GM23338 (cell line): ENCODE data around the gene TNFSF13B. TPM values are rescaled to one million over a fixed set of nuclear protein-coding genes. Genes with fewer than 3 reads are reported as not detected.

ENCODE experiments used
- ATAC-seq: fragments of 200-7000 bp; cut with Tn5 transposase; 3 replicates; pipeline ENCODE4 v1.9.1; 2020
- DNase-seq: peaks from one replicate; pipeline ENCODE4 v3.0.0-alpha.2; 2015; ENCODE audit warnings: low spot score
- H2AFZ ChIP-seq: fragments of 200-600 bp; sonication (generic); 2 replicates; pipeline ENCODE4 v1.8.0; 2016; ENCODE audit warnings: antibody characterized with exemption, mild to moderate bottlenecking, moderate library complexity
- H3F3A ChIP-seq: fragments of 200-600 bp; sonication (generic); replicated peaks from 2 replicates; pipeline ENCODE4 v1.8.0; 2017; ENCODE audit warnings: antibody characterized with exemption, mixed run types, low read depth
- H3K27ac ChIP-seq: fragments of 200-600 bp; sonication (generic); 2 replicates; pipeline ENCODE4 v1.6.1; 2016; ENCODE audit warnings: low read depth
- H3K27me3 ChIP-seq: fragments of 200-600 bp; sonication (generic); 2 replicates; pipeline ENCODE4 v1.8.0; 2016; ENCODE audit warnings: mild to moderate bottlenecking, mixed run types, moderate library complexity; ENCODE audit not compliant: insufficient read depth
- H3K36me3 ChIP-seq: fragments of 200-600 bp; sonication (generic); 2 replicates; pipeline ENCODE4 v1.8.0; 2016; ENCODE audit warnings: mild to moderate bottlenecking; ENCODE audit not compliant: insufficient read depth
- H3K4me1 ChIP-seq: fragments of 200-600 bp; sonication (generic); 2 replicates; pipeline ENCODE4 v1.8.0; 2016; ENCODE audit warnings: mild to moderate bottlenecking, moderate library complexity; ENCODE audit not compliant: insufficient read depth
- H3K4me2 ChIP-seq: fragments of 200-600 bp; sonication (generic); 2 replicates; pipeline ENCODE4 v1.7.1; 2017; ENCODE audit warnings: mixed run types
- H3K4me3 ChIP-seq: fragments of 200-600 bp; sonication (generic); 2 replicates; pipeline ENCODE4 v1.6.1; 2016; ENCODE audit warnings: mixed run types
- H3K79me2 ChIP-seq: fragments of 200-600 bp; sonication (generic); replicated peaks from 2 replicates; pipeline ENCODE4 v1.8.0; 2017; ENCODE audit warnings: mild to moderate bottlenecking; ENCODE audit not compliant: insufficient read depth
- H3K9me2 ChIP-seq: fragments of 200-600 bp; sonication (generic); 2 replicates; pipeline ENCODE4 v1.8.0; 2017; ENCODE audit not compliant: insufficient read depth
- H4K20me1 ChIP-seq: fragments of 200-600 bp; sonication (generic); replicated peaks from 2 replicates; pipeline ENCODE4 v1.8.0; 2017; ENCODE audit warnings: mild to moderate bottlenecking; ENCODE audit not compliant: insufficient read depth
- H3K27ac Mint-ChIP-seq: 2 replicates; pipeline ENCODE4 v1.8.0; 2020; ENCODE audit warnings: inconsistent platforms, mild to moderate bottlenecking, moderate library complexity, mixed read lengths
- H3K27me3 Mint-ChIP-seq: 3 replicates; pipeline ENCODE4 v1.8.0; 2022; ENCODE audit warnings: low read depth, mild to moderate bottlenecking, moderate library complexity, mixed read lengths, inconsistent platforms; ENCODE audit not compliant: insufficient read depth, poor library complexity
- H3K36me3 Mint-ChIP-seq: 3 replicates; pipeline ENCODE4 v1.8.0; 2021; ENCODE audit warnings: low read depth, mild to moderate bottlenecking, inconsistent platforms, moderate library complexity, mixed read lengths
- H3K4me1 Mint-ChIP-seq: 3 replicates; pipeline ENCODE4 v1.8.0; 2020; ENCODE audit warnings: mild to moderate bottlenecking, inconsistent platforms, mixed read lengths
- H3K4me3 Mint-ChIP-seq: 3 replicates; pipeline ENCODE4 v1.8.0; 2021; ENCODE audit warnings: moderate library complexity, mild to moderate bottlenecking, inconsistent platforms, mixed read lengths
- H3K9me3 Mint-ChIP-seq: 3 replicates; pipeline ENCODE4 v1.8.0; 2020; ENCODE audit warnings: moderate library complexity, mild to moderate bottlenecking, inconsistent platforms, mixed read lengths
- CREB1 ChIP-seq: fragments of 250-450 bp; sonication (Bioruptor Pico); IDR thresholded peaks from 2 replicates; pipeline ENCODE4 v1.5.0; 2020; ENCODE audit warnings: low read depth, mild to moderate bottlenecking, moderate library complexity
- CTCF ChIP-seq, 2 experiments: fragments of 200-600 bp in 1 of 2; sonication (generic) in 1 of 2; conservative IDR thresholded peaks; 2 replicates each; pipeline versions ENCODE4 v1.5.1 to v1.6.1; 2016 to 2017; ENCODE audit warnings: antibody characterized with exemption in 2 of 2, low read depth in 2 of 2, mild to moderate bottlenecking in 2 of 2, moderate library complexity in 1 of 2
- ETS1 ChIP-seq: IDR thresholded peaks from 2 replicates; pipeline ENCODE4 v1.6.1; 2016; ENCODE audit warnings: antibody characterized with exemption
- EZH2 ChIP-seq: fragments of 200-600 bp; sonication (generic); IDR thresholded peaks from one replicate; pipeline ENCODE4 v1.8.0; 2017; ENCODE audit warnings: antibody characterized with exemption, mild to moderate bottlenecking, low read depth; ENCODE audit not compliant: unreplicated experiment
- EZH2phosphoT487 ChIP-seq: fragments of 200-600 bp; sonication (generic); IDR thresholded peaks from one replicate; pipeline ENCODE4 v1.8.1; 2018; ENCODE audit warnings: antibody characterized with exemption; ENCODE audit not compliant: unreplicated experiment
- JUNB ChIP-seq: IDR thresholded peaks from one replicate; pipeline ENCODE4 v1.6.1; 2016; ENCODE audit warnings: antibody characterized with exemption; ENCODE audit not compliant: unreplicated experiment
- NANOG ChIP-seq: IDR thresholded peaks from 2 replicates; pipeline ENCODE4 v1.6.1; 2016; ENCODE audit warnings: antibody characterized with exemption, borderline replicate concordance
- POLR2AphosphoS5 ChIP-seq: IDR thresholded peaks from 2 replicates; pipeline ENCODE4 v1.6.1; 2016; ENCODE audit warnings: antibody characterized with exemption, low read depth
- STAT1 ChIP-seq: IDR thresholded peaks from one replicate; pipeline ENCODE4 v1.6.1; 2016; ENCODE audit warnings: antibody characterized with exemption; ENCODE audit not compliant: unreplicated experiment
- ZNF114 ChIP-seq: fragments of 250-450 bp; sonication (Bioruptor Pico); IDR thresholded peaks from 2 replicates; pipeline ENCODE4 v1.5.0; 2020; ENCODE audit warnings: mild to moderate bottlenecking, moderate library complexity
- ZNF331 ChIP-seq: fragments of 250-450 bp; sonication (Bioruptor Pico); IDR thresholded peaks from 2 replicates; pipeline ENCODE4 v1.5.0; 2020; ENCODE audit warnings: low read depth, mild to moderate bottlenecking, moderate library complexity
- ZNF462 ChIP-seq: fragments of 250-450 bp; sonication (Bioruptor Pico); IDR thresholded peaks from 2 replicates; pipeline ENCODE4 v1.5.0; 2020; ENCODE audit warnings: mild to moderate bottlenecking, moderate library complexity
- polyA plus RNA-seq: library from polyadenylated mRNA; unstranded; fragments of >200 nt; fragmentation: Nextera tagmentation; extraction: Ambion mirVana; gene quantifications from 2 replicates; pipeline ENCODE4 v1.2.1, GENCODE V29; 2016
- total RNA-seq: library from RNA; depleted of rRNA; stranded (reverse); fragments of >200 nt; shearing (Covaris generic); gene quantifications from 2 replicates; pipeline ENCODE4 v1.2.3, GENCODE V29; 2014

The TNFSF13B gene
- total and polyA plus RNA-seq, 2 experiments from 2014 or later, result 0.10 to 0.55 TPM

GRCh38 chr13:108270442-108270841 is 924 bp downstream of the TNFSF13B start (continued):
- TF ChIP-seq CTCF (conservative IDR thresholded peaks at IDR 0.05; ENCODE audit: low read depth in 2 of 2), result no peak
- no peak for TF ChIP-seq NANOG
- TF ChIP-seq EZH2, result no peak
- no peak for TF ChIP-seq CREB1 (CRISPR knock-in tag)

DNA sequence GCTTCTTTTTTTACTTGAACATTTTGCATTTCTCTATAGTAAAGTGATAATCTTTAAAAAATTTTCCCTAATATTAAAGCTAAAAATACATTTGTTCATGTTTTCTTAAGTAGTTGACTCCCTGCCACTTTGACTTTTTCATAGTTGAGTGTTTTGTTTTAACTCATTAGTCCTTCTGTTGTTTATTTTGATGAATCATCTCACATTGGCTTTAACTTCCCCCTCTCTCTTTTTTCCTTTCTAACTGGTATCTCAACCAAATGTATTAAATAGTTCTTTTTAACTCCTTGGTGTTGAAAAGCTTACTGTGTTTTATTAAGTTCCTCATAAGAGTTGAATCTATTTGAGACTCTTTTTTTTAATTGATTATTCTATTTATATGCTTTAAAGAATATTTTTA is 2.8 kb downstream of the TNFSF13B start:
- H3K4me3 Mint-ChIP-seq, result no peak overlapping the region
- no peak for ATAC-seq
- Histone ChIP-seq H2AFZ (no peak overlapping the region), H3K9me2 (no peaks in the 10 kb centered on the region), H3K4me1 (no peaks in the 10 kb centered on the region), H3K27me3 (no peaks in the 10 kb centered on the region), H4K20me1 (no peaks in the 10 kb centered on the region), H3K4me3 (no peak overlapping the region), H3F3A (no peaks in the 10 kb centered on the region), H3K79me2 (no peaks in the 10 kb centered on the region), H3K27ac (no peak overlapping the region), H3K4me2 (no peak overlapping the region), H3K36me3 (no peaks in the 10 kb centered on the region)
- H3K36me3 Mint-ChIP-seq, result no peaks in the 10 kb centered on the region
- H3K4me1 Mint-ChIP-seq, result peaks cover 12% of the 10 kb centered on the region
- no peaks in the 10 kb centered on the region for H3K27me3 Mint-ChIP-seq
- H3K9me3 Mint-ChIP-seq, result no peaks in the 10 kb centered on the region
- DNase-seq, result no peak
- H3K27ac Mint-ChIP-seq, result no peak overlapping the region
- TF ChIP-seq ZNF114 (CRISPR knock-in tag) (no peak), NANOG (no peak), ZNF331 (CRISPR knock-in tag) (no peak), CREB1 (CRISPR knock-in tag) (no peak), ETS1 (no peak), POLR2AphosphoS5 (no peak), EZH2 (no peak), STAT1 (no peak), ZNF462 (CRISPR knock-in tag) (no peak), JUNB (no peak), EZH2phosphoT487 (no peak), CTCF (conservative IDR thresholded peaks at IDR 0.05; ENCODE audit: low read depth in 2 of 2) (no peak)
